ENCODE data around the gene REN. TPM values are rescaled to one million over a fixed set of nuclear protein-coding genes. Genes with fewer than 3 reads are reported as not detected.

The REN gene
- total RNA-seq, 1 experiment from 2014 or later: not detected

GRCh38 chr1:204131978-204132377 lies 34.2 kb downstream of the REN start:
- POLR2A ChIA-PET: no interaction called here
- intact Hi-C loops (cut with micrococcal nuclease; ENCODE audit: unreplicated experiment): loop anchor here (1.0 kb wide), 1 partner anchor 30 kb away; no protein-coding TSS in a partner anchor

DNA sequence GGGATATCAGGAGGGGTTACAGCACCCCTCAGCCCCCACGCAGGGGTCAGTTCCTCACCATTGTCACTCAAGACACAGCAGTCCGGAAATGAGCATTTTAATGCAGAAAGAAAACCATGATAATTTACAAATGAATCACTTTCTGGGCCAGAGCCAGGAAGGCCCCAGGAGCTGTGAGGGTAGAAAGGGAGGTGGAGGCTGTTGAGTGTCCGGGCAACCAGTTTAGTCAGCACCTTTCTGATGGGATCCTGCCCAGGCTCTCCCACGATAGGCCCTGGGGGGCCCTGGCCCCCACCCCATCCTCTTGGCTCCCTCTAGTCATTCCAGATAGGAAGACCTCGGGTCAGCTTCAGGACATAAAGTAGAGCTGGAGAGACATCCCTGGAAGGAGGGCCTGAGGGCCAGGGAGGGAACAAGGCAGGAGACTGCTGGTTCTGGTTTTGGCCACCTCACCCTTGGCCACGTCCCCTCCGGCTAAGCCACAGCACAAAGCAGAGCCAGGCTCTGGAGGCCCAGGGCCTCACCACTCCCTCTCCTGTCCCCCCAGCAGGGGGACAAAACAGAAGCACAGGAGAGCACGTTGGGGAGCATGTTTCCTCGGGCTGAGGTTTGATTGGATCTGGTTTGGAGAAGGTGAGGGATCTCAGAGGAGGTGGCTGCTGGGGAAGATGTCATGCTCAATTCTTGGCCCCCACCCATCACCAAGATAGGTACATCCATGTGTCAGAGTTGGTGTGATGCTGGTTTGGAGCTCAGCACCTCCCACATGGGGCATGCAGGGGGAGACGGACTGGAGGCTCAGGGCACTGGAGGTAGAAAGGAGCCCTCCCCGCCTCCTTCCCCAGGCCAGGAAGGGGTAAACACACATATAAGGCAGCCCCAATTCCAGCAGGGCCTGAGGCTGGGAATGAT lies 34.9 kb downstream of the REN start:
- TF ChIP-seq, protein P1, sequence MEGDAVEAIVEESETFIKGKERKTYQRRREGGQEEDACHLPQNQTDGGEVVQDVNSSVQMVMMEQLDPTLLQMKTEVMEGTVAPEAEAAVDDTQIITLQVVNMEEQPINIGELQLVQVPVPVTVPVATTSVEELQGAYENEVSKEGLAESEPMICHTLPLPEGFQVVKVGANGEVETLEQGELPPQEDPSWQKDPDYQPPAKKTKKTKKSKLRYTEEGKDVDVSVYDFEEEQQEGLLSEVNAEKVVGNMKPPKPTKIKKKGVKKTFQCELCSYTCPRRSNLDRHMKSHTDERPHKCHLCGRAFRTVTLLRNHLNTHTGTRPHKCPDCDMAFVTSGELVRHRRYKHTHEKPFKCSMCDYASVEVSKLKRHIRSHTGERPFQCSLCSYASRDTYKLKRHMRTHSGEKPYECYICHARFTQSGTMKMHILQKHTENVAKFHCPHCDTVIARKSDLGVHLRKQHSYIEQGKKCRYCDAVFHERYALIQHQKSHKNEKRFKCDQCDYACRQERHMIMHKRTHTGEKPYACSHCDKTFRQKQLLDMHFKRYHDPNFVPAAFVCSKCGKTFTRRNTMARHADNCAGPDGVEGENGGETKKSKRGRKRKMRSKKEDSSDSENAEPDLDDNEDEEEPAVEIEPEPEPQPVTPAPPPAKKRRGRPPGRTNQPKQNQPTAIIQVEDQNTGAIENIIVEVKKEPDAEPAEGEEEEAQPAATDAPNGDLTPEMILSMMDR (IDR thresholded peaks at IDR 0.05; ENCODE audit: insufficient read depth in 1 of 2, low read depth in 1 of 2, low read length in 1 of 2, severe bottlenecking in 1 of 2, unreplicated experiment in 1 of 2): no peak
- ChIA-PET CTCF (interaction anchor here (1.6 kb wide), 1 partner anchor 260 kb away, joined by 5 read pairs; no protein-coding TSS in a partner anchor), POLR2A (no interaction called here)
- Mint-ChIP-seq H3K4me1 (ENCODE audit: low read depth, unreplicated experiment) (peaks cover 19% of the 10 kb centered on the region), H3K9me3 (ENCODE audit: unreplicated experiment) (no peaks in the 10 kb centered on the region), H3K27ac (ENCODE audit: unreplicated experiment) (no peak overlapping the region), H3K27me3 (ENCODE audit: insufficient read depth, unreplicated experiment) (no peaks in the 10 kb centered on the region), H3K4me3 (ENCODE audit: unreplicated experiment) (no peak overlapping the region), H3K36me3 (ENCODE audit: insufficient read depth, unreplicated experiment) (peaks cover 35% of the 10 kb centered on the region)
- no peaks in the 10 kb centered on the region for H3K27me3 ChIP-seq (replicated peaks; ENCODE audit: control insufficient read depth, insufficient read depth, low read length)
- intact Hi-C loops (cut with micrococcal nuclease; ENCODE audit: unreplicated experiment): no loop called here
- DNase-seq: no peak
- peaks cover 2% of the 10 kb centered on the region; the same call in 1 of the 2 replicates for H3K36me3 ChIP-seq (ENCODE audit: control insufficient read depth, insufficient read depth, low read length)
- no peaks in the 10 kb centered on the region for H3K9me3 ChIP-seq
- no TSS peak for BruUV-seq (replicated peaks)
- H3K4me3 ChIP-seq (ENCODE audit: low read depth, low read length): no peak overlapping the region
- peaks cover 5% of the 10 kb centered on the region; the same call in 1 of the 2 replicates for H3K4me1 ChIP-seq

More at GRCh38 chr1:204131978-204132377, 34.2 kb downstream of the REN start:
- Histone ChIP-seq H3K4me1 (peaks cover 5% of the 10 kb centered on the region; the same call in 1 of the 2 replicates), H3K36me3 (ENCODE audit: control insufficient read depth, insufficient read depth, low read length) (peaks cover 2% of the 10 kb centered on the region; the same call in 1 of the 2 replicates), H3K9me3 (no peaks in the 10 kb centered on the region), H3K27me3 (replicated peaks; ENCODE audit: control insufficient read depth, insufficient read depth, low read length) (no peaks in the 10 kb centered on the region), H3K4me3 (ENCODE audit: low read depth, low read length) (no peak overlapping the region)
- no peaks in the 10 kb centered on the region for H3K27me3 Mint-ChIP-seq (ENCODE audit: insufficient read depth, unreplicated experiment)
- H3K4me1 Mint-ChIP-seq (ENCODE audit: low read depth, unreplicated experiment): peaks cover 19% of the 10 kb centered on the region
- no peak overlapping the region for H3K4me3 Mint-ChIP-seq (ENCODE audit: unreplicated experiment)
- H3K27ac Mint-ChIP-seq (ENCODE audit: unreplicated experiment): no peak overlapping the region
- no TSS peak for BruUV-seq (replicated peaks)
- TF ChIP-seq, protein P1 (IDR thresholded peaks at IDR 0.05; ENCODE audit: insufficient read depth in 1 of 2, low read depth in 1 of 2, low read length in 1 of 2, severe bottlenecking in 1 of 2, unreplicated experiment in 1 of 2): no peak
- CTCF ChIA-PET: no interaction called here
- H3K9me3 Mint-ChIP-seq (ENCODE audit: unreplicated experiment): no peaks in the 10 kb centered on the region
- peaks cover 27% of the 10 kb centered on the region for H3K36me3 Mint-ChIP-seq (ENCODE audit: insufficient read depth, unreplicated experiment)
- no peak for DNase-seq

DNA sequence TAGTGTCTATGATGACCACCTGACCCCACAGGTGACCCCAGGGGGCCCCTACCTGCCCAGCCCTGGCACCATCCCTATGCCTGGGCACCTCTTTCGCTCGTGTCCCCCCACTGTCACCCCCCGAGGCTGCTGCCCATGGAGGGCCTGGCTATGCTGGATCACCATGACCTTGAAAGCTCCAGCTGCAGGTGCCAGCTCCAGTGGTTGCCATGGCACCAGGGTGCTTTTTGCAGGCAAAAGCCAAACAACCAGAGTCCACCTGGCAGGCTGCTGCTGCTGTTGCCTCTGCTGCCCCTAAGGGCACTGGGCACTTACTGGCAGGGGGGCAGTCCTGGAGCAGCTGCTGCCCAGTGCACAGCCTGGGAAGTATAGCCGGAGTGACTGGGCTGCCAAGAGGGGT lies 36.0 kb downstream of the REN start:
- intact Hi-C loops (cut with micrococcal nuclease; ENCODE audit: unreplicated experiment): no loop called here
- no peaks in the 10 kb centered on the region for H3K27me3 ChIP-seq (replicated peaks; ENCODE audit: control insufficient read depth, insufficient read depth, low read length)
- POLR2A ChIA-PET: interaction anchor here (0.7 kb wide), 1 partner anchor 79 kb away, joined by 11 read pairs; no protein-coding TSS in a partner anchor
- no peak overlapping the region for H3K27ac Mint-ChIP-seq (ENCODE audit: unreplicated experiment)
- BruUV-seq (replicated peaks): no TSS peak
- H3K4me1 Mint-ChIP-seq (ENCODE audit: low read depth, unreplicated experiment): peaks cover 19% of the 10 kb centered on the region
- peaks cover 36% of the 10 kb centered on the region for H3K36me3 Mint-ChIP-seq (ENCODE audit: insufficient read depth, unreplicated experiment)
- DNase-seq: no peak
- H3K4me3 ChIP-seq (ENCODE audit: low read depth, low read length): no peak overlapping the region
- no peak overlapping the region for H3K4me3 Mint-ChIP-seq (ENCODE audit: unreplicated experiment)
- H3K4me1 ChIP-seq: peaks cover 5% of the 10 kb centered on the region; the same call in 1 of the 2 replicates
- H3K9me3 ChIP-seq: no peaks in the 10 kb centered on the region
- H3K27me3 Mint-ChIP-seq (ENCODE audit: insufficient read depth, unreplicated experiment): no peaks in the 10 kb centered on the region
- H3K36me3 ChIP-seq (ENCODE audit: control insufficient read depth, insufficient read depth, low read length): peaks cover 3% of the 10 kb centered on the region
- H3K9me3 Mint-ChIP-seq (ENCODE audit: unreplicated experiment): no peaks in the 10 kb centered on the region
- TF ChIP-seq, protein P1 (IDR thresholded peaks at IDR 0.05; ENCODE audit: insufficient read depth in 1 of 2, low read depth in 1 of 2, low read length in 1 of 2, severe bottlenecking in 1 of 2, unreplicated experiment in 1 of 2): no peak
- CTCF ChIA-PET: interaction anchor here (0.5 to 3.1 kb wide), 5 partner anchors 11 to 271 kb away, joined by 3 to 21 read pairs (median 5); no protein-coding TSS in a partner anchor

All from Caco-2 (cell line).